HL-60 (cell line): ENCODE data around the gene IQCH.

Source experiments
- DNase-seq, 2 experiments: peaks; one replicate each; pipeline ENCODE4 v3.0.0-alpha.2; 2010 to 2020; ENCODE audit warnings: low read depth in 1 of 2, low spot score in 1 of 2
- H3K27ac ChIP-seq: fragments of 250-450 bp; sonication (Bioruptor Pico); replicated peaks from 2 replicates; pipeline ENCODE4 v1.5.1; 2020; ENCODE audit warnings: mild to moderate bottlenecking, moderate library complexity
- H3K27me3 ChIP-seq: fragments of 250-450 bp; sonication (Bioruptor Pico); 2 replicates; pipeline ENCODE4 v1.5.1; 2021; ENCODE audit warnings: mild to moderate bottlenecking, moderate library complexity; ENCODE audit not compliant: insufficient read depth, poor library complexity, severe bottlenecking
- H3K4me3 ChIP-seq: replicated peaks from 2 replicates; pipeline ENCODE4 v1.5.1; 2011; ENCODE audit warnings: mild to moderate bottlenecking, control low read depth, low read length; ENCODE audit not compliant: insufficient read depth
- CTCF ChIP-seq: IDR thresholded peaks from one replicate; pipeline ENCODE4 v1.5.1; 2011; ENCODE audit warnings: low read length, control low read depth, inconsistent platforms; ENCODE audit not compliant: insufficient read depth
- GABPA ChIP-seq: IDR thresholded peaks from 2 replicates; pipeline ENCODE4 v1.6.1; 2012; ENCODE audit warnings: low read depth
- POLR2AphosphoS5 ChIP-seq: IDR thresholded peaks from 2 replicates; pipeline ENCODE4 v1.6.1; 2012; ENCODE audit warnings: low read depth
- REST ChIP-seq: IDR thresholded peaks from 2 replicates; pipeline ENCODE4 v1.6.1; 2012; ENCODE audit warnings: low read depth; ENCODE audit not compliant: insufficient replicate concordance
- SPI1 ChIP-seq: IDR thresholded peaks from 2 replicates; pipeline ENCODE4 v1.6.1; 2012; ENCODE audit warnings: low read depth, mild to moderate bottlenecking, borderline replicate concordance

The IQCH gene

DNA sequence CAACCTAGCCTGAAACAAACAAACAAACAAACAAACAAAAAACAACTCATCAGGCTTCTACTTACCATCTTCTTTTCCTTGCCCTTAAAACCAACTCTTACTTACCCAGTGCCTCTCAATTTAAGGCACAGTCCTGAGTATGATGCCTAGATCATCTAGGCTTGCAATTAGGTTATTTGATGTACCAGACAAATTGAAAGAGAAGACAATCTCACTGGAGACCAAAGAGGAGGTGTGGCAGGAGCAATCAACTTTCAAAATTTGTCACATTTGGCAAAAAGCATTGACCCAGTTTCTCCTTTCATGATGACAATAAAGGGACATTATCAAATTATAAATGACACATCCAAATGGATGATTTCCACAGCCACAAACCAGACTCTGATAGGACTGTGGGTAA is 36.2 kb upstream of the IQCH start:
- Histone ChIP-seq H3K27me3 (no peaks in the 10 kb centered on the region), H3K4me3 (no peak overlapping the region)
- no peak for TF ChIP-seq REST
- TF ChIP-seq POLR2AphosphoS5: no peak
- no peak for TF ChIP-seq SPI1
- TF ChIP-seq GABPA: no peak
- TF ChIP-seq CTCF: no peak

GRCh38 chr15:67219288-67219687 is 35.3 kb upstream of the IQCH start:
- no peak for TF ChIP-seq POLR2AphosphoS5
- no peak for TF ChIP-seq CTCF
- TF ChIP-seq REST: no peak
- TF ChIP-seq SPI1: no peak
- no peak for TF ChIP-seq GABPA

More for the DNA sequence above, 36.2 kb upstream of the IQCH start:
- H3K27ac ChIP-seq: no peak overlapping the region
- DNase-seq: no peak

DNA sequence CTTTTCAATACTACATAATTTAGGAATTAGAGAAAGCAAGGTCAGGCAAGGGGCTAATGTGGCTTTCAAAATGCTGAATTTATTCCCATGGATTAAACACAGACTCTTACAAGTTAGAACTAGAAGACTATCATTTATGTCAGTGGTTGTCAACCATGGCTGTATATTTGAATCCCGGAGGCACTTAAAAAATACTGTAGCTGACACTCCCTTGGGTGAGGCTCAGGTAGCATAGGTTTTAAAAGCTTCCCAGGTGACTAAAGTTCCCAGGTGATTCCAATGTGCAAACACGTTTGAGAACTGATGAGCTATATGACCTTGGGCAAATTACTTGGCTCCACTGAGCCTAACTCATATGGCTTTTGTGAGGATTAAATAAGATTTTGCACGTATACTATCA is 29.7 kb upstream of the IQCH start:
- Histone ChIP-seq H3K4me3 (no peak overlapping the region), H3K27ac (no peak overlapping the region), H3K27me3 (no peaks in the 10 kb centered on the region)
- DNase-seq: no peak
- TF ChIP-seq CTCF (no peak), SPI1 (no peak), REST (no peak), GABPA (no peak), POLR2AphosphoS5 (no peak)

More at GRCh38 chr15:67219288-67219687, 35.3 kb upstream of the IQCH start:
- no peak overlapping the region for H3K4me3 ChIP-seq
- no peak for DNase-seq
- no peak overlapping the region for H3K27ac ChIP-seq
- no peaks in the 10 kb centered on the region for H3K27me3 ChIP-seq
